DMS114 treated with DMSO at 0.1 percent for 48 hours (cell line): ENCODE data around the gene MBNL2.
A peak's percentile ranks its signal among the peaks of the same experiment; 100 is the strongest.

ENCODE experiments used
- DNase-seq: peaks from one replicate; lab custom pipeline; 2025; ENCODE audit not compliant: unreplicated experiment; lab: John Stamatoyannopoulos, UW

MBNL2 gene

GRCh38 chr13:97408938-97409337 lies 186.8 kb downstream of the MBNL2 start:
- DNase-seq = no peak

DNA sequence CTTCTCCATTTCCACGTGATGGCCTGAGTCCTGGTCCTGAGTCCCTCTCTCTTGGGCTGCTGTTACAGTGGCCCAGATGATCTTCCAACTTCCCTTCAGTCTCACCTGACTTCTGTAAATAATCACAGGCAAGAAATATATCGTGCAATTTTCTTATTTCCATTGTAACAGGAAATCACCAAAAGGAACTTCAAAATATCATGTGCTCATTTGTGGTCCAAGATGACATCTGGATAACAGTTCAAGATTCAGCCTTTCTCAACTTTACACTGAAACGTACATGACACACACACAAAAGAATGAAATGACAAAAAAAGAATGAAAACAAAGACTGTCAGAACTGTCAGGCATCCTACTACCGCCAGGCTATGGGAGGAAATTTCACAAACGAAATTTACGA lies 189.9 kb downstream of the MBNL2 start:
- no peak for DNase-seq

GRCh38 chr13:97413694-97414093 lies 191.6 kb downstream of the MBNL2 start:
- no peak for DNase-seq

DNA sequence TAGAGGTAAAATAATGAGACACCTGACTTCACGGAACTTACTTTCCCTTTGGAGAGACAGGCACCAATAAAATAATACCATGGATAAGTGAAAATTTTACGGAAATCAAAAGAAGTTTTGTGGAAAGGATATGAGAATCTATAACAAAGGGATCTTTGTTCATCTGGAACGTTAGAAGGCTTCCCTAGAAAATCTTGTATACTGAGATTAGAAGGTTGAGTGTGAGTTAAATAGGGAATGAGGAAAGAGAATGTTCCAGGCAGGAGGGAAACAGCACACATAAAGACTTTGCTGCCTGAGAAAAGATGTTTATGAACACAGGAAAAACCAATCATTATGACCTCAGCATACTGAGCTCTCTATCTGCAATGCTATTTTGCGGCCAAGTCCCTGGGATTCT lies 192.3 kb downstream of the MBNL2 start:
- DNase-seq = no peak

DNA sequence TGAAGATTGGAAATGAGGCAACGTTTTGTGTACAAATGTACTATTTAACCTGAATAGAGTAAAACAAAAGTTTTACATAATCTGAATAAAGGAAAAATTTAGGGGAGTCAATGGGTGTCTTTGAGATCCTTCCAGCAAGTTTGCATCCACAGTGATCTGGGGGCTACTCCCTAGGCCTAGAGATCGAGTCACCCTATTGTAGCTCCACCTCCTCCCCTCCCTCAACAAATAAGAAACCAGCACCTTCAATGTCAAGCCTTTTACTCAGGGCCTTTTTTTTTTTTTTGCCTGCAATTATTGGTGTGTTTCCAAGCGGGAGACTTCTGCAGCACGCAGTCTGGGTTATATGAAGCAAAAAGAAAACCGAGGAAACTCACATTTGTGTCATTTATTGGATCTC lies 195.6 kb downstream of the MBNL2 start:
- no peak for DNase-seq

DNA sequence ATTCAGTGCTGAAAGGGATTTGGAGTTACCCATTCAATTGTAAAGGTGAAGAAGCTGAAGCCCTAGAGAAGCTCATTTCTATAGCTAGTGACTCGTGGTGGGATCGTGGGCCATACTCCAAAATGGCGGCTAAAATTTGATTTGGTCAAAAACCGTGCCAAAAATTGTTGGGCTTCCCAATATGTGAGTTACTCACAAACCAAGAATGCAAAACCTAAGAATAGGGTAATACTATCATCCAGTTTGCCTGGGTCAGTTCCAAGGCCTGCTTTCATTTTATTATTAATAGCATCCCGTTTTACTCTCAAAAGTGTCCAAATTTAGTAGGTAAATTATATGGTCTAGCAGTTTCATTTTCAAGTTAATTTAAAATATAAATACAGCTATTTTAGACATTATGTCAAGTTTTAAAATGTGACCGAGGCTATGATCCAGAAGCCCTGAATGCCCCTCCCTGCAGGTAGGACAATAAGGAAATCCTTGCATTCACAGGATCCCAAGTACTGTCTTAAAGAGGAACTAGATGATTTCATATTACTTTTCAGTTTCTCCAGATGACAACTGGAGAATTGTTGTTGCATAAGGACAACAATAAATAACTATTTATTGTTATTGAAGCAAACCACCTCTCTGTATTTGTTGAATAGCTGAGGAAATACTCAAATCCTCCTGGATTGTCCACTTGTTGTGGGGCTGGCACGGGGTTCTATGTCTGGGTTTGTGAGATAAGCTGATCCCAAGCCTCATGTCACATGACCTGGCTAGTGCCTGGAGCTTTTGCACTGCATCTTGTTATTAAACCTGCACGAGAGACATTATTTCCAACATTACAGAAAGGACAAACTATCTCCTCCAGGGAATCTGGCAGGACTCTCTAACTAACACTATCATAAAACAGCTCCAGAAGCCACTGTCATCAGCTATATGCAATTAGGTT lies 200.3 kb downstream of the MBNL2 start:
- DNase-seq = no peak

DNA sequence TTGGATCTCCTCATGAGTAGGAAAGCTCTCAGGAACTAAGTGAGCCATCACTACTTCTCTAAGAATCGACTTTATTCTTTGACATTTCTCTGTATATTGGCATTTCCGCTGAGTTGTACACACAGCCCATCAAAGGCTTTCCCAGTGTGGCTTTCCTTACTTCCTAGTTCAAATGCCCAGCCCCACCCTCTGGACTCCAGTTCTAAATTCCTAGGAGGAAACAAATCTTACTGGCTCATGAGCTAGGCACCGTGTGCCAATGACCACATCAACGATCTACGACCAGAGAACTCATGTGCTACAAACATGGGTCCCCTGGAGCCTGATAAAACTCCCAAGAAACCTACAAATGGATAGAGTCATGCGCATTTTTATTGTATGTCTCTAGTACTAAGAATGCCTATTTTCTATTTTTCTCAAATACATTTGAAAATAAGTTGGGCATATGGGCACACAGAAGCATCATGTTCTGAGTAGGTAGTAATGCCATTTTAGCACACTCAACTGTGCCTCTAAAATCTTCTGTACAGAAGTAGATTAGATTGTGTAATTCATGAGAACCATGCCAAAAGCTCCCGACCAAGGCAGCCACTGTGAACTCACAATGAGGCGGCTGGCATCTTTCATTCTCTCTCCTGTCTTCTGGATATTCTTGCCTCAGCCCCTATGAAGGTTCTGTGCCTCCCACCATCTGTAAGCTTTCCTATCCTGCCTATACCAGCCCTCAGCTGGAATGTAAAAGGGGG lies 201.3 kb downstream of the MBNL2 start:
- no peak for DNase-seq

DNA sequence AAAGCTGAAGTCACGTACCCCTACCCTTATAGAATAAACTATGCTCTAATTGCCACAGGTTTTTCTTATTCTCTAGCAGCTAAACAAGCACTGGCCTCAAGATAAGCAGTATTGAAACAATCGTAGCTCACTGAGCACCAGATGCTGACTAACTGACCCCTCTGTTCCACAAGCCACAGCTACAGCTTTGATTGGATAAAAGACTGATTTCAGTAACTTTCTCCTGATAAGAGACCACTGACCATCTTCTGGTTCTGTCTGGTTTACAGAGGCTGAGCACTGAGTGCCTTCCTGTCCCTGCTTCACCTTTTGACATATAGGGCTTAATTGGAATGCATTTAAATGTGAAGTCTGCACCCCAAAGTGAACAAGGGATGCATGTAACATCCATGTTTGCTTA lies 203.5 kb downstream of the MBNL2 start:
- no peak for DNase-seq

DNA sequence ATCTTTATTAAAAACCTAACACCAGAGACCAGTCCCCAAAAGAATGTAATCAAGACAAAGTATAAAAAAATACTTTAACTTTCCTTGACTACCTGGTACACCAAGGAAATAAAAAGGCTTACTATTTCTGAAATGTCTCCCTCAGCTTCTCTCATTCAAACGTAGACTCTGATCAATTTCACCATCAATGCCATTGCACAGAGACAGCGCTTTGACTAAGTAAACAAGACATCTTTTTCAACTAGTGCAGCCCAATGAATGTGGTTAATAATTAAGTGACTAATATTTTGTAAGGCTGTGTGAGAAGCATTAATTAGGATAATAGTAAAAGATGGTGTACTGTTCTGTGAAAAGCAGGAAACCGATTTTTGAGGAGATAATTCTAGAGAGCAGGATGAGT lies 204.6 kb downstream of the MBNL2 start:
- DNase-seq = no peak

DNA sequence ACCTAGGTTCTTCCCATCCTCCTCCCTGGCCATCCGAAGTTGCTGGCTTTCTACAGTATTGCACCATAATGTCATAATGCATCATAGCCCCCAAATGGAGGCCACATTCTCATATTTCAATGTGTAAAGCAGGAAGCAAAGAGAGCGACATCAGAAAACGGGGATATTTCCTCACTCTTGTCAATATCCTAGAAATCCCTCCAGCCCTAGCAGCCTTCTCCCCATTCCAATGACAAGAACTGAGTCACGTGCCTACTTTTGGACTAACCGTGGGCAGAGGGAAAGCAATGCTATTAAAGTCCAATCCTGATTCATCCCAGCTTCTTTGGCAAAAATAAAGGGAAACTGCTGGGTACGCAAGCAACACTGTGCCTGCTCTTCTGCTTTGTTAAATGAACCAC lies 207.5 kb downstream of the MBNL2 start:
- no peak for DNase-seq

DNA sequence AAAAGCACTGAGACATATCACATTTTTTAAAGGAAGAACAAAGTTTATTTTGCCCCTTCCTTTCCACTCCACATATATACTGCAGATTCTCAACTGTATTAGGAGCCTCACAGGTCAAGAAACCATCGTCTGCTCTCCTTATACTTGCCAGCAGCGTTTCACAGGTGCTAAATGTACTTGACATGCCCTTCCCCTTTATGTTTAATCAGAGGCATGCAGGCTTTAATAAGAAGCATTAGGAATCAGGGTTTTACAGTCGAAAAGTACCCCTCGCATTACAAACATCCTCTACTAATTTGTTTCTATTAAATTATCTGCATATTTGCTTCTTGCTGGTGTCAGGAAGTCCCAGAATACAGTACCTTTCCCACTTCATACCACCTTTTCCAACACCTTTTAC lies 208.2 kb downstream of the MBNL2 start:
- no peak for DNase-seq

GRCh38 chr13:97431171-97431764 lies 209.1 kb downstream of the MBNL2 start:
- DNase-seq = no peak

DNA sequence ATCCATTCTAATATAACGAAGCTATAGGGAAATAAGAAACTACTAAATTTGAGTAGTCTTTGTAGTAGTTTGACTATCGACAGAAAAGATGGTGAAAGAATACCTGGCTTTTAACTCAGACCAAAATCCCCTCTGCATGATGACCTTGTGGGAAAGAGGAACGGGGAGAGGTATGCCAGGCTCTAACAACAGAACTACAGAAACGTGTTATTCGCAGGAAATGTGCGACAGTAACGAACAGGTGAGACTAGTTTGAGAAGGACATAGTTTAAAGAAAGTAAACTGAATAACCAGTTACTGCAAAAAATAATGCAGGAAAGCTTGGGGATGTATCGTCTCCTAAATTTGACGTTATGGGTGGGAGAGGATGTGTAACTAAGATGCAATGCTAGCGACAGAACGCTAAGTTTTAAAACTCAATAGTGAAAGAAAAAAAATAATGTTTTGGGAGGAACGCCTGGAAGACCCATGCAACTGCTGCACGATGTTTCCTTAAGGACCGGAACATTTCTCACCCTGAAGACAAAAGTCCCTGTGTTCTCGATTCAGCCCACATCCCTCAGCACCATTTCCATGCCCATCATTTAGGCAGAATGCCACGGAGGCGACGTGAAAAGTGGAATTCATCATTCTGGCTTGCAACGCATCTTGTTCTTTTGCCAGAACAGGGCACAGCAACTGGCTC lies 210.2 kb downstream of the MBNL2 start:
- no peak for DNase-seq

DNA sequence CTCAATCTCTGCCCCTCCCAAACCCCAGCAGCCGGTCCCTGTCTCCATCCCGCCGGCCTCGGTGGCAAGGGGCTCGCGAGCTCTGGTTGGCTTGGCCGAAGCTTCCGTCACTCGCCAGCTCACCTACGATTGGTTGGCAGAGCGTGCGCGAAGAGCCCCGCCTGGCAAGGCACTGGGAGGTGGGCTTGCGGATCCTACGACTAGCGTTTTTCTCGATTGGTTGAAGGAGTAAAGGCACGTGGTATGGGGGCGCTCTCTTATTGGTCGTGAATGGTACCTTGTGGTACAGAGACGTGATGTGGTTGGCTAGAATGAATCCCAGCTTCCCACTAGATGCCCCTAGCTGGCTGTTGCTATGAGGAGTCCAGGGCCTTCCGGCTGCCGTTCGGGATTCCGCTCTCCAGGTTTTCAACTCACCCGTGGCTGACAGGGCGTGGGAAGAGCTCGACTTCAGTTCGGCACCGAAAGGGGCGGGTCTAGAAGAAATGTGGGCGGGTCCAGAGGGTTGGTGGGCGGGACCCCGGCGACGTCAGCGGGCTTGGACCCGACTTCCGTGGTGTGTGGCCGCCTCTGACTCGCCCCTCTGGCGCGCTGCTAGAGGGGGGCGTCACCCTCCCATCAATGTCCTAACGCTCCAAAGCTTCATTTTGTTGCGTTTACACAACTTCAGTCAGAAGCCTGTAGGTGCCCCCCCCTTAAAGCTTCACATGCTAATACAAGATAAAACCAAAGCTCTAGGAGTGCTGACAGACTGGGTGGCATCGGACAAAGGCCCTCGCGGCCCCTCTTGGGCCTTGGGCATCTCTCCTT lies 211.0 kb downstream of the MBNL2 start:
- peak; percentile 97 for DNase-seq

DNA sequence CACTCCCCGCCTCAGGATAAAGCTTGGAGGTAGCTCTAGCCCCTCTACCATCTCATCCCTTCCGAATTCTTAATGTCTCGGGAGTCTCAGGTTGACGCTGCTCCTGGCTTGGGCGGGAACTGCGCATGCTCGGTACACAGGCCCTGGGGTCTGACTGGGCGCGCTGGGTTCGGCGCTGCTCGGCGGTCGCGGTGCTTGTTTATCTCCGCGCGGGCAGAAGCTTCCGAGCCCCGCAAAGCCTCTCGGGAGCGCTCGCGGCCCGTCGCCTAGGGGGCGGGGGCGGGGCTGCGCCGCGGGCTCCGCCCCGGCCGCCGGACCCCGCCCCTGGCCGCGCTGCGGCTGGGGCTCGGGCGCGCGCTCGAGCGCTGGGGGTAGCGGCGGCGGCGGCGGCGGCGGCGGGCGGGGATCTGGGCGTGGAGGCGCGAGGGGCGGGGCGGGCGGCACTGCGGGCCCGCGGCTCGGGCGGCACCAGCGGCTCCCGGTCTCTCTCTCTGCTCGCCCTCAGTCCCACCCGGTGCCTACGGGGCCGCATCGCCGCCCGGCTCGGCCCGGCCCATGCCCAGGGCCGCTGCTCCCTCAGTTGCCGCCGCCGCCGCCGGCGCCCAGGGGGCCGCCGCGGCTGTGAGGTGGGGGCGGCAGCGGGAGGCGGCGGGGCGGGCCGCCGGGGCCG lies 211.7 kb downstream of the MBNL2 start, which contains the start of gene RAP2A:
Gene RAP2A, plus strand, starts transcription at position 443 of the 670 bp plus-strand sequence. CDS start 302 bp downstream, outside the sequence.
- DNase-seq = peak; percentile 66

DNA sequence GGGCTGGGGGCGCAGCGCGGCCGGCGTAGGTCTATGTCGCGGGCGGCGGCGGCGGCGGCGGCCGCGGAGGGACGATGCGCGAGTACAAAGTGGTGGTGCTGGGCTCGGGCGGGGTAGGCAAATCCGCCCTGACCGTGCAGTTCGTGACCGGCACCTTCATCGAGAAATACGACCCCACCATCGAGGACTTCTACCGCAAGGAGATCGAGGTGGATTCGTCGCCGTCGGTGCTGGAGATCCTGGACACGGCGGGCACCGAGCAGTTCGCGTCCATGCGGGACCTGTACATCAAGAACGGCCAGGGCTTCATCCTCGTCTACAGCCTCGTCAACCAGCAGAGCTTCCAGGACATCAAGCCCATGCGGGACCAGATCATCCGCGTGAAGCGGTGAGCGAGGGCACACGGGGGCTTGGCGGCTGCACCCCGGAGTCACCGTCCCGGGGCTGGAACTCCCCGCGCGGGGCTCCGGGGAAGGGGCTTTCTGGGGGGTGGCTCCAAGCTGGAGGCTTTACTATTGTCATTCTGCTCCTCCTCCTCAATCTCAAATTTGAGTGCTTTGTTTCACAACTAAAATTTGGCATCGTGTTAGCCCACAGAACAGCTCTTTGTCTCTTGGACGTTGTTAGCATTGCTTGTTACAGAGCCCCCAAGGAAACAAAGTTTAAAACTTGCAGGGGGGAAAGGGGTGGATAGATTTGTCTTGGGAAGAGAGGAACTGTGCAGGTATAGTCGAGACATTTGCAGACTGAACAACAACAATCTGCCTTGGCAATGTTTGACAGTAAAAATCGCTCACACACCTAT lies 212.5 kb downstream of the MBNL2 start:
- no peak for DNase-seq

GRCh38 chr13:97435323-97435722 lies 213.2 kb downstream of the MBNL2 start:
- DNase-seq = no peak

- no peak for DNase-seq
Observed at GRCh38 chr13:97435794-97436193, 213.7 kb downstream of the MBNL2 start.

DNA sequence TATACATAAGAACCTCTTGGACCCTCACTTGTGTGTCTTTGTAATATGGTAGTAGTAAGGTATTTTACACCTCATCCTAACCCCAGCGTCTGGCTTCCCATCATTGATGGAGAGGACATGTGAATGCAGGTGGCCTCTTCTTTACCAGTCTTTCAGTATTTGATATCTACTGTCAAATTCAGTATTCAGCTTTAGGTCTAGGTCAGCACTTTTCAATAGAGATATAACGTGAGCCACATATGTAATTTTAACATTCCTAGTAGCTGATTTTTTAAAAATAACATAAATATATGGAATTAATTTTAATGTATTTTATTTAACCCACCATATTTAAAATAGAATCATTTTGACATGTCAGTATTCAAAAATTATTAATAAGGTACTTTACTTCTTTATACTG lies 214.7 kb downstream of the MBNL2 start:
- DNase-seq = no peak
